ENCODE results near the gene SGCD. TPM values are rescaled to one million over a fixed set of nuclear protein-coding genes. Genes with fewer than 3 reads are reported as not detected.

Gene SGCD
- total RNA-seq (2022; extraction: Qiagen RNA extraction; ENCODE audit: low read depth): 3.7 to 4.9 TPM (median 4.0 TPM) in 5 replicates

DNA sequence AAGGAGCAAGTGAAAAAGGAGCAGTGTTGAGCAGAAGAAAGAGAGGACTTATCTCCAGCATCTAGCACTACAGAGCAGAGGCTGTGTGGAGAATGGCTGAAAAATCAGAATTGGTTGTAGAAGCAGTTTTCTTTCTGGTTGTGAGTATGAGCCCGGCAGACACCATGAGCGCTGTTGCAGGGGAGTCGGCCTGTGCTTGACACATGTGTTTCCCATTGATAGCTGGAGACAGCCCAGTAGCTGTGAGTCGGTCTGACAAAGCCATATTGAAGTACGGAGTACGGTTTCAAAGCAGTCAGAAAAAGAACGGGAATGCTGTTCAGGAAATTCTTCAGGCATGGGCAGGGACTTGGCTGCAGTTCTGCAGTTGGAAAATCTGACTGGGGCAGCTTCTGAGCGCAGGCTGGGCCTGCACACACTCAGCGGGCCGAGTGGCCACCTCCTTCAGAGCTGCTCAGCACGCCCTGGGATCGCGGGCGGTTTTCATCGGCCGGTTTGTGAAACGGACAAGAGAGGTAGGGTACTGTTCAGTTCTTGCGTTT, at the start of gene SGCD:
Gene SGCD, plus strand, starts transcription at position 447 of the 542 bp plus-strand sequence.

All from A549 treated with DMSO at 1 μM for 4 hours (cell line).